ENCODE results near the gene SBF2.

The SBF2 gene

DNA sequence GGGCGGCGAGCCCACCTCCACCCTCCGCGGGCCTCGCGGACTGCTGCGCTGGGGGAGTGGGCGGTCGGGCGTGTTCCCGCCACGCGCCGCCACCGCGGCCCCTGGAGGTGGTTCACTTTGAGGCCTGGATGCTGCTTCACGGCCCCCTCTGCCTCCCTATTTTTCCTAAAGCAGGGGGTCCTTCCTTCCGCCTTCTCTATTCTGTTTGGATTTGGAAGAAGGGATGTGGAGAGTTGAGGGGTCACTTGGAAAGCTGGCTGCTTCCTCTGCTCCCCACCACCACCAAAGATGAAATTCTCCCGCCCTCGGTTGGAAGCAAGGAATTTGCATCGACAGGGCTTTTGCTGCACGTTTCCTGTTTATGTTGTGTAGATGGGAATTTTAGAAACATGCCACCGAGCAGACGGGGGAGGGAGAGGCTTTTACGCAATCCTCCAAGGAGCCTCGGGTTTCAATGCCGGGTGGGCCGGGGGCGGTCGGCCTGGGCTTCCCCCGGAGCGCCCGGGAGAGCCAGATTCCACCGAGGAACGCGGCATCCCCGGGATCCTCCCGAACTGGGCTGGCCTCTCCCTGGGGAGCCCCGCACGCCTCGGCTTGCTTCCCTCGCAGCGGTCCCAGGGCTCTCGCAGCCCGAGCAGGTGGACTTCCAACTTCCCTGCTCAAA is 403 bp upstream of the SBF2 start:
- TF ChIP-seq, protein P1, sequence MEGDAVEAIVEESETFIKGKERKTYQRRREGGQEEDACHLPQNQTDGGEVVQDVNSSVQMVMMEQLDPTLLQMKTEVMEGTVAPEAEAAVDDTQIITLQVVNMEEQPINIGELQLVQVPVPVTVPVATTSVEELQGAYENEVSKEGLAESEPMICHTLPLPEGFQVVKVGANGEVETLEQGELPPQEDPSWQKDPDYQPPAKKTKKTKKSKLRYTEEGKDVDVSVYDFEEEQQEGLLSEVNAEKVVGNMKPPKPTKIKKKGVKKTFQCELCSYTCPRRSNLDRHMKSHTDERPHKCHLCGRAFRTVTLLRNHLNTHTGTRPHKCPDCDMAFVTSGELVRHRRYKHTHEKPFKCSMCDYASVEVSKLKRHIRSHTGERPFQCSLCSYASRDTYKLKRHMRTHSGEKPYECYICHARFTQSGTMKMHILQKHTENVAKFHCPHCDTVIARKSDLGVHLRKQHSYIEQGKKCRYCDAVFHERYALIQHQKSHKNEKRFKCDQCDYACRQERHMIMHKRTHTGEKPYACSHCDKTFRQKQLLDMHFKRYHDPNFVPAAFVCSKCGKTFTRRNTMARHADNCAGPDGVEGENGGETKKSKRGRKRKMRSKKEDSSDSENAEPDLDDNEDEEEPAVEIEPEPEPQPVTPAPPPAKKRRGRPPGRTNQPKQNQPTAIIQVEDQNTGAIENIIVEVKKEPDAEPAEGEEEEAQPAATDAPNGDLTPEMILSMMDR (conservative IDR thresholded peaks at IDR 0.05), result no peak
- TF ChIP-seq ZFX (IDR thresholded peaks at IDR 0.05), result no peak; the same call in 1 of the 2 replicates
- H3K27ac ChIP-seq, result peak overlapping the region; percentile 82

DNA sequence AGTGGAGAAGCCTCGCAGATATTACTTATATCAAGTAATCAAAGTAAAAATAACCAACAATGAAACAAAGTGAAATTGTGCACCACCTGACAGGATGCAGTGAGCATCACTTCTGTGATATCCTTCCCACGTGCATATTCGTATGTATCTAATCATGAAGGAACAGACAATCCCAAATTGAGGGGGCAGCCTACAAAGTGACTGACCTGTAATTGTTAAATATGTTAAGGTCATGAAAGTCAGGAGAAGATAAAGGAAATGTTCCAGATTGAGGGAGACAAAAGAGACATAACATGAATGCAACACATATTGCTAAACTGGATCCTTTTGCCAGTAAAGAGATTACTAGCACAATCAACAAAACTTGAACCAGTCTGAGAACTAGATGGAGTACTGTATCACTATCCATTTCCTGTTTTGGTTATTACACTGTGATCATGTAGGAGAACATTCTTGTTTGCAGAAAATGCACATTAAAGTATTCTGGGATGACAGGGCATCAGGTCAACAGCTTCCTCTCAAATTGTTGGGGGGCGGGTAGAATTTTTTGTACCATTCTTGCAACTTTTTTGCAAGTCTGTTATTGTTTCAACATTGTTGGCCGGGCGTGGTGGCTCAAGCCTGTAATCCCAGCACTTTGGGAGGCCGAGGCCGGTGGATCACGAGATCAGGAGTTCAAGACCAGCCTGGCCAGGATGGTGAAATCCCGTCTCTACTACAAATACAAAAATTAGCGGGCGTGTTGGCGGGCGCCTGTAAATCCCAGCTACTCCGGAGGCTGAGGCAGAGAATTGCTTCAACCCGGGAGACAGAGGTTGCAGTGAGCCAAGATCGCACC is 2.0 kb downstream of the SBF2 start:
- H3K27ac ChIP-seq, result peak overlapping the region; percentile 1; the same call in 1 of the 2 replicates
- TF ChIP-seq, protein P1 (conservative IDR thresholded peaks at IDR 0.05), result no peak
- no peak for TF ChIP-seq ZFX (IDR thresholded peaks at IDR 0.05)

DNA sequence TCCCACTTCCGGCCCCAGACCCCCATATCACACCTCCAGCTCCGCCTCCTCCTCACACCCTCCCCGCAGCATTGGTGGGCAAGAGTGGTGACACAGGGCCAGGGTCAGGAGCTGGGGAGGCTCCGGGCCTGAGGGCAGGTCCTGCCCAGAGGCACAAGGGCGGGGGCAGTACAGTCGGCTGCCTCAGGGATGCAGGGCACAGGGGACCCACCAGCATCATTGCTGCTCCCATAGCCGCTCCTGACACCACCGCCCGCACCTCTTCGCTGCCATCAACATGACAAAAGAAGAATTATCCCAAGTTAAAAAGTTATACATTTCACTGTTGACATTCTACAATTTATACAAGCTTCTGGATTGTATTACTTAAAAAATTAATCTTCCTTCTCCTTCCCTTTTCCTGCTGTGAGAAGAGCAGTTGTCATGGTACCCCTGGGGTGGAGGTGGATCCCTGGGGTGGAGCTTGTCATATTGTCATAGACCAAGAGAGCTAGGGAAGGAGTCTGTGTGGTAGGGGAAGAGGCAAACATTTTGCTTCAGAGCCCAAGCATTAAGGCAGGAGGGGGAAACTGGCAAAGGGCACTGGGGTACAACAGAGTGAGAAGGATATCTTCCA is 4.1 kb downstream of the SBF2 start:
- no peak overlapping the region for H3K27ac ChIP-seq
- TF ChIP-seq, protein P1 (conservative IDR thresholded peaks at IDR 0.05), result no peak
- no peak for TF ChIP-seq ZFX (IDR thresholded peaks at IDR 0.05)

DNA sequence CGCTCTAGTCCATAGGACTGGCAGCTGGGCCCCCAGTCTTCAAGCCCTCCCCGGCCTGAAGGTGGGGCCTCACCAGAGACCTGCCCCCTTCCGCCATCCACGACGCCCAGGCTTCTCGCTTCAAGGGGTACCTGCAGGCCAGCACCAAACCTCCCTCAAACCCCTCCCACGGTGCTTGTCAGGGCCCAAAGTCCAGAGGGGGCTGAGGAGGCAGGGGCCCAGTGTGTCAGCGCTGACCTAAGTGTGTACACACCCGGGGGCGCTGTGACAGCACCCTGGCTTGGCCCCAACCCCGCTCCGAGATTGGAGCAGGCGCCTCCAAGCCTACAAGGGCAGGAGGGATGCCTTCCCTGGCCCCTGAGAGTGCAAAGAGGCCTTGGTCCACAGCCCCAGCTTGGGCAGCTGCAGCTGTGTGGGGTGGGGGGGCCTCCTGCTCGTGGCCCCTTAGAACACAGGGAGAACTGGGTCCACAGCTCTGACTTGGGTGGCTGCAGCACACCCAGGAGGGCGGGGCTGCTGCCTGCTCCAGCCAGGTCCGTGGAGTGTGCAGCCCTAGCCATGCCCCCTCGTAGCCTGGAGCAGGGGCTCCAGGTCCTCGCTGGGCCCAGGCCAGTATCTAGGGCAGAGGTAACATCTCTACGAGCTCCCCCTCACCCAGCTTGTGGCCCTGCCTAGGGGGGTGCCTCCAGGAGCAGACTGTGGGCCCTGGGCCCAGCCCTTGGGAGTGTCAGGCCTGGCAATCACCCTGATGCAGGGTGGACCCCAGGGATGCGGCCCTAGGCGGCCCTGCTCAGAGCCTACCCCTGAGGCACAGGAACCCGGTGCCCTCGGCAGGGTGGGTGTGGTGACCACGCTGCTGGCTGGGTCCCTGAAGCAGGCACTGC is 4.9 kb downstream of the SBF2 start:
- TF ChIP-seq ZFX (IDR thresholded peaks at IDR 0.05), result no peak
- TF ChIP-seq, protein P1 (conservative IDR thresholded peaks at IDR 0.05), result no peak
- H3K27ac ChIP-seq, result no peak overlapping the region

DNA sequence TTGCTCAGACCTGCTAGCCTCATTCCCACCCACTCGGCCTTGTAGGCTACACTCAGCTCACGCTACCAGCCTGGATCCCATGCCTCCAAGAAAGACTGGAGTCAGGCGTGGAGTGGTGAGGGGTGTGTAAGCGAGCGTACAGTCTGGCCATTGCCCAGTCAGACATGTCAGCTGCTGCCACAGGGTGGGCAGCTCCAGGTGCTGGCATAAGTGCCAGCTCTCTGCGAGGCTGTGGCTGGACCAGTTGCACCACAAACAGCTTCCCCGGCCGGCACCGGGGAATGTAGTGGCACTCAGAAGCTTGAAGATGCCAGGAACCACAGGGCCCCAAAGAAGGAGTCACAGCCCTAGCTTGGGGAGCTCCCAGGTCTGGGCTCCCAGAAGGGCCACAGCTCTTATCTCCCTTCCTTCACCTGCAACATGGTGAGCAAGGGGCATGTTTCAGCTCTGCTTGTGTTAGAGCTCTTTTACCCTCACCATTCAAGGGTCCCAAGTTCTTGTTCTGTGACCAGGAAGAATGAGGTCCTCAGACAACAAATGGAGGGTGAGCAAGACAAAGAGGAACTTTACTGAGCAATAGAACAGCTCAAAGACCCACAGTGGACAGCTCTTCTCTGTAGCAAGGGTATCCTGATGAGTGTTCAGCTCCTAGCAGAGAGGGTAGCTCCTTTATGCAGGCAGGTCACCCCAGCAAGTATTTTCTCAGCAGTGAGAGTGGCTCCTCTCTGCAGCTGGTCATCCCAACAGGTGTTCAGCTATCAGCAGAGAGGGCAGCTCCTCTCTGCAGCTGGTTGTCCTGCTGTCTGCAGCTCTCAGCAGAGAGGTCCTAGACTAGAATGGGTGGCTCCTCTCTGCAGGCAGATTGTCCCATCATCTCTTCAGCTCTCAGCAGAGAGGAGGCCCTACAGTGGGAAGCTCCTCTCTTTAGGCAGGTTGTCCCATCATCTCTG is 6.0 kb downstream of the SBF2 start:
- TF ChIP-seq, protein P1 (conservative IDR thresholded peaks at IDR 0.05), result no peak
- TF ChIP-seq ZFX (IDR thresholded peaks at IDR 0.05), result no peak
- no peak overlapping the region for H3K27ac ChIP-seq

DNA sequence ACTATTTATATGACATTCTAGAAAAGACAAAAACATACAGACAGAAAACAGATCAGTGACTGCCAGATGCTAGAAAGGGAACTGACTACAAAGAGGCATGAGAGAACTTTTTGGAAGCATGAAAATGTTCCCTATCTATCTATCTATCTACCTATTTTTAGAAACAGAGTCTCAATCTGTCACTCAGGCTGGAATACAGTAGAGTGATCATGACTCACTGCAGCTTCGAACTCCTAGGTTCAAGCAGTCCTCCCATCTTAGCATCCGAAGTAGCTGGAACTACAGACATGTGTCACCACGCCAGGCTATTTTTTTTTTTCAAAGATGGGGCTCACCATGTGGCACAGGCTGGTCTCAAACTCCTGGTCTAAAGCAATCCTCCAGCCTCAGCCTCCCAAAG is 6.9 kb downstream of the SBF2 start:
- no peak overlapping the region for H3K27ac ChIP-seq
- TF ChIP-seq, protein P1 (conservative IDR thresholded peaks at IDR 0.05), result no peak
- TF ChIP-seq ZFX (IDR thresholded peaks at IDR 0.05), result no peak

Measured in C4-2B (cell line).